H1 (cell line): ENCODE results near the gene UNC50. TPM values are rescaled to one million over a fixed set of nuclear protein-coding genes. Genes with fewer than 3 reads are reported as not detected.

Source experiments
- ATF2 ChIP-seq: IDR thresholded peaks from 2 replicates; pipeline ENCODE4 v1.6.1; 2012; ENCODE audit warnings: low read length, inconsistent platforms
- CREB1 ChIP-seq: IDR thresholded peaks from 2 replicates; pipeline ENCODE4 v1.6.1; 2012; ENCODE audit warnings: inconsistent platforms
- MAFK ChIP-seq: IDR thresholded peaks from 2 replicates; pipeline ENCODE4 v1.6.1; 2012; ENCODE audit warnings: low read depth, mild to moderate bottlenecking, improper control_type of control experiment, low read length
- RAD21 ChIP-seq, 2 experiments: IDR thresholded peaks in 1 of 2; conservative IDR thresholded peaks in 1 of 2; 2 replicates each; pipeline ENCODE4 v1.6.1; 2011; ENCODE audit warnings: low read depth in 2 of 2, low read length in 2 of 2, improper control_type of control experiment in 1 of 2, inconsistent platforms in 1 of 2, mild to moderate bottlenecking in 1 of 2, moderate library complexity in 1 of 2
- RFX5 ChIP-seq: IDR thresholded peaks from 2 replicates; pipeline ENCODE4 v1.6.1; 2011; ENCODE audit warnings: low read depth, low read length, improper control_type of control experiment, borderline replicate concordance
- SIN3A ChIP-seq, 2 experiments: IDR thresholded peaks in 1 of 2; conservative IDR thresholded peaks in 1 of 2; 2 replicates each; pipeline ENCODE4 v1.6.1; 2011 to 2012; ENCODE audit warnings: low read length in 2 of 2, improper control_type of control experiment in 1 of 2, low read depth in 1 of 2, mild to moderate bottlenecking in 1 of 2
- polyA plus RNA-seq, 7 experiments: library from polyadenylated mRNA; depleted of rRNA in 3 of 7; stranded (reverse) in 5 of 7; unstranded in 2 of 7; fragments of >200 nt in 5 of 7; fragments of 200-250 nt in 2 of 7; gene quantifications; 1 replicate in 5 of 7; 2 replicates in 1 of 7; 4 replicates in 1 of 7; pipeline versions ENCODE4 v1.2.1 to v1.2.3, GENCODE V29; 2011 to 2013; ENCODE audit warnings: missing spikeins in 2 of 7, mixed read lengths in 2 of 7
- total RNA-seq: library from RNA; stranded (reverse); fragmentation: NEBNext Ultra II Directional; extraction: Animal tissue kit (Norgen Biotek cat#: 25700); gene quantifications from 2 replicates; pipeline ENCODE4 v1.2.1, GENCODE V29; 2021

Gene UNC50
- total and polyA plus RNA-seq, 2 of the 8 experiments (the other 6 are each of a cell fraction or from before 2014, with no cell fraction given): 33.4 to 58.5 TPM

GRCh38 chr2:98663511-98664090 lies 55.2 kb downstream of the UNC50 start (continued):
- TF ChIP-seq SIN3A (conservative IDR thresholded peaks at IDR 0.05 in 1 of 2, IDR thresholded peaks at IDR 0.05 in 1 of 2; ENCODE audit: low read depth in 1 of 2, low read length in 2 of 2) (no peak), ATF2 (no peak), MAFK (no peak), RAD21 (IDR thresholded peaks at IDR 0.05 in 1 of 2, conservative IDR thresholded peaks at IDR 0.05 in 1 of 2; ENCODE audit: low read depth in 2 of 2, low read length in 2 of 2) (no peak), RFX5 (no peak), CREB1 (no peak)
